ENCODE data around the gene PROX1.

PROX1 gene

DNA sequence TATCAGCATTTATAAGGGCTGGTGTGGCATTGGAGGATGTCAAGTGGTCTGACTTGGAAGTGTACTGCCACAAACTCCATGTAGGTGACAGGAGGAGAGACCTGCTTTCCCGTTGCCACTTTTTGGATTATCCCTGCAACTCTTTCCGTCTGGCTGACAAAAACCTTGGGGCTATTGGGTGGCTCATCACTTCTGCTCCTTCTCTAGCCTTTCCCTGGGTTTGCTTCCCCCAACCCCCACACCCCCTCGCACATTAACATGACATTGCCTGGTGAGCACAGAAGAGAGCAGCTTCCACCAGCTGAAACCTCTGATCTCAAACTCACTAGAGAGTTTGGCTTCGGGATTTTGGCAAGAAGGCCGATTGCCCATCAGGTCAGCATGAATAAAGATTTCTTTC, 39.2 kb downstream of the PROX1 start:
- no peak for DNase-seq

DNA sequence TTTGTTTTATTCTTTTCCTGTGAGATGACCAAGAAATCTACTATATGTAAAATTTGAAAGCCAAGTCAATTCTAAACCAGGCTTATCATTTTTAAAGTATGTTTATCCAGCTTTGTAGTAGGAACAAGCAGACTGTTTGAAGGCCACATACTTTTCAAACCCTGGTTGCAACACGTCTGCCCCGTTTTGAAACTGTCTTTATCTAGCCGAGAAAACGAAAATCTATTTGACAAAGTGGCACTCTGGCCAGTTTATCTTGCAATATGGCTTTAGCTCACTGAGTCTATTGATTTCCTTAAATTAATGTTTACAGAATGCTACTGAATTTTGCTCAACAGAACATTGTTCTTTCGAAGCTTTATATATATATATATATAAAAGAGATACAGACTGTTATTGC, 39.7 kb downstream of the PROX1 start:
- no peak for DNase-seq

DNA sequence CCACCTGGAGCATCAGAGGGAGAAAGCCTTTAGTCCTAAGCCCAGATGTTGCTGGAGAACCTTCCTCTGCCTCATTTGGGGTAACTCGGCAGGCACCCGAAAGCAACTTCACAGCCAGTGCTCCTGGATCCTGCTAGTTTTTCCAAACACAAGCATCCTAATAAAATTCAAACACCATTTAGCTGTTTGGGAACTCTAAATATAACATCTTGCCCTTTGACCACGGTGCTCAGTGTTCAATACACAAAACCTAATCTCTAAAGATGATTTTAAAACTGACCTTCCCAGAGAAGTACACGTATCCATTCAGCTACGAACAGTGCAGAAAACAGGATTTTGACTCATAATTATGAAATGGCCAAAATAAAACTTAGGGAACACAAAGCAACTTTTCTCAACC, 40.3 kb downstream of the PROX1 start:
- no peak for DNase-seq

DNA sequence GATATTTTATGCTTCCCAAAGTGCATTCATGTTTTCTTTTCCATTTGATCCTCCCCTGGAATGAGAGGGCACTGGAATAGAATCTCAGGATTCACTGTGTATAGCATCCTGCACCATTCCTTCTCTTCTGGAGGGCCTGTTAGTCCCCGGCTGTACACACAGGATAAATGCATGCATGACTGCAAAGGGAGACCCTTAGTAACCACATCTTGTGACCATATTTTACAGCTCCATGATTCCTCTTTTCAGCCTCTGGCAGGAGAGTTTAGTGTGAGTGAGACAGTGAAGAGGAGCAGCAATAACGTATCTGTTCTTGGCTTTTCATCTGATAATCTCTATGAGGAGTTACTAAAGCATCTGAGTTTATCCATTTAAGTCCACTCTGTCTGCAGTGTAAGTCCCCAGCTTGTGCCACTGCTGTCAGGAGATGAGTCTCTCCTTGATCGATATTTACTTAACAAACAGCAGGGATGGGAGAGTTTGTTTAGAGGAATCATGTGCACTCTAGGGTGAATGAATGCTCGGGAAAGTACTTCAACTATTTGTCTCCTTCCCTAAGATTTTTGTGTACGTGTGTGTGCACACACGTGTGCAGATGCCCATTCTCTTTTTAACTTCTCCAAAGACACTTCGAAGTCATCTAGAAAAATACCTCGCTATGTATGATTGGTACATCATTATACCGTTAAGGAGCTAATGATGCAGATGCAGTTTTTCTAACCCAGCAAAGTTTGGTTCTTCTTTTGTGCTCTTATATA, 41.1 kb downstream of the PROX1 start:
- DNase-seq: no peak

DNA sequence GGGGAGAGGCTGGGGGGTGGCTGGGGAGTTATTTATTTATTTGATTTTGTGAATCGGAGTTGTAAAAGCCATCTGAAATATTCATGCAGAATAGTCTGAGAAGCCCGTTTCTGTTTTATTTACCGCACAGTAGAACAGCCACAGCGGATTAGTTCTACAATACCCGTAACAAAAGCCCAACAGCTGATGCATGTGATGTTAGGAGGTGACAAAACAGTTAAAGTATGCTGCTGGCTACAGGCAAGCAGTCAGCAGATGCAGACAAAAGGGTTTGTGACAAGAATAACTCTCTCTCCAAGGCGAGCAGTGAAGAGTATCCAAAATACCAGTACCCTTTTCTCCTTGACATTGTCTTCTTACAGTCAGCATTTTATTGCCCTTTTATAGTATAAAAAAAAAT, 42.0 kb downstream of the PROX1 start:
- DNase-seq: no peak

DNA sequence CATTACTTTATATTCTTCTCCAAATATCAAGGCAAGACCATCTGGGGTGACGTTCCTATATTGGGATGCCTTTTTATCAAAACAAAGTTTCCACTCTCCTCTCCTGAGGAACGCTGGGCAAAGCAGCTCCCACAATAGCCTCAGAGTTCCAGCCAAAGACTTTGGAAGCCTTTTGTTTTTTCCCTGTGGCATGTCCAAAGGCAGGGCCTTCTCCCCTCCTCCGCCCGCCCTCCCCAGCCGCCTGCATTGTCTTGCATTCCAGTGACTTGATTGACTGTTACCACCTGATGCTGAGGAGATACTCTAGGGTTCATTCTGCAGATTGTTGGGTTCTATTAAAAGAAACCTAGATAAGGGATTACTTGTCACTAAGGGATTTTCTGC, 43.5 kb downstream of the PROX1 start:
- DNase-seq: no peak

DNA sequence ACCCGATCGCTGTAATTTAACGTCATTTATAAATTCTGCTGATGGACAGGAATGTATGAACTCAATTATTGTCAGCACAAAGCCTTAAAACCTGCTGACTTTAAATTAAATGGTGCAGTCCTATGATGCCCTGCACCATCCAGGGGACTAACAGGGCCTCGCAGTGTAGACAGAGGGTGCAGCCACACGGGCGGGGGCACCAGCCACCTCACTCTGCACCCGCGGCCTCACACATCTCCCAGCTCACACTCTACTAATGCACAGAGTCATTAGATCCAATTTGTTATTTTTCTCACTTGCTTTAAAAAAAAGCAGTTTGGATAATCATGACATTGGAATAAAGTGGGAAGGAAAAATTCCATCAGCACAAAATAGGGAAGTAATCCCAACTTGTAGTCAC, 49.7 kb downstream of the PROX1 start:
- no peak for DNase-seq

DNA sequence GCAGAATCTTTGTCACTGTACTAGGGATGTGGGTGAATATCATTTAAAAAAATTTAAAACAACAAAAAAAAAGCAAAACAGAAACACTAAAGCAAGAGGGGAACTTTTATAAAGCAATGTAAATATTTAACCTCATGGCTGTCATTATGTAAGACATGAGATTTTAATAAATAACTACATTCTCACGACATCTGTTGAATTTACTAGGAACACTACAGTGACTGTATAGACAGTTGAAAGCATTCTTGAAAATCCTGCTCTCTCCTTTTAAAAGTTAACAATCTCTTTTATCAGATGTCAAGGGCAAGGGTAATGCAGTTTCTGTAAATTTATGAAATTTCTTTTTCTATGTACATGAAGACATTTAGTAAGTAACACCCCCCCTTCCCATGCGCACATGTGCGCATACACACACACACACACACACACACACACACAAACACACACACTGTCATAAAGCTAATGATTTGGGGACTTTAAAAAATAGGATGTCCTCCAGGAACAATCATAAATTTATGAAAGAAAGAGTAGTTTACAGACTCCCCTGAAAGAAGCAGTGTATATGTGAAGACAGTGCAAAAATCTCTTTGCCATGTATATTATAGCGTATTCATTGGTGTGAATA, 51.7 kb downstream of the PROX1 start:
- no peak for DNase-seq

DNA sequence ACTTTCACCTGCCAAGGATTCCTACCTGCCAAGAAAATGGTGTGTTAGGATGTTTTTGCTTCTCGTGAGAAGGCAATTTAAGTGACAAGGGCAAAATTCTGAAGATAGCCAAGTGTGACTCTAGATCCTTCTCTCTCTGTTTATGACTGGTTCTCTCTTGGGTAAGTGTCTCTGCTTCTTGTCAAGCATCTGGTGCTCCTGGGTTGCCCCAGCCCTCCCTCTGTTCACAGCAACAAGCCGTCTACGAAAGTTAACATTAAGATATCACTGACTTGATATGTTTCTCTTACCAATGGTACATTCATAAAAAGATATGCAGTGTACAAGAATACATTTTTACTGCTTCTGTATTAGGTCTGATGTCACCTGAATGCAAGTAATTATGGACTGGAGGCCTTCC, 55.4 kb downstream of the PROX1 start:
- no peak for DNase-seq

DNA sequence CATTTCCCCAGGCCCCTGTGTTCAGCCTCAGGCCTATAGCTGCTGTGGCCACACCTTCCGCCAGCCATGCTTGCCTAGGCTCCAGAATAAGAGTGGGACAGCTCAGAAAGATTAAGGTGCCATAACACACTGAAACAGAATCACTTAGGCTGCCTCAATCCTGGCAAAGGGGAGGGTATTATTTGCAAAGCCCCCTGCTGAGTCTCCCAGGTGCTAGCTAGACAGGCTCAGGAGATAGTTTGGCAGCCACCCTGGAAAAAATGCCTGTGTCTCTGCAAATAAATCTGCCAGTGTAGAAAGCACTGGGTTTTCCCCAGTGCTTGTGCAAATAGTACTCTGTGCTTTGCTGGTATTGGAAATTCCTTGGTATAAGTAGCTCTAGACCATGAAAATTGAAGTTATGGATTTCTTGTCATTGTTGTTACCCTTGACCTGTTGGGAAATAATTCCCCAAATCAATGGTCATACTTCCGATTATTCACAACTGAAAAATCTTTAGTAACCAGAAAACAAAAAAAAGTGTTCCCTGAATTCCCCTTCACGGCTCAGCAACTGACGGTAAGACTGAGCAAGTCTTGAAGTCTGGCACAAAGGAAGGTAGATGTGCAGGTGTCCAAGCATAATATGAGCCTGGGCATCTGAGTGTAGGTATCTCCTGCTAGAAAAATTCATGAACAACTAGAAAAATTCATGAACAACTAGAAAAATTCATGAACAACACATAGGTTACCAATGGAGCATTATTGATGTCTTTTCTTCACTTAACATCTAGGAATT, 56.9 kb downstream of the PROX1 start:
- DNase-seq: no peak

DNA sequence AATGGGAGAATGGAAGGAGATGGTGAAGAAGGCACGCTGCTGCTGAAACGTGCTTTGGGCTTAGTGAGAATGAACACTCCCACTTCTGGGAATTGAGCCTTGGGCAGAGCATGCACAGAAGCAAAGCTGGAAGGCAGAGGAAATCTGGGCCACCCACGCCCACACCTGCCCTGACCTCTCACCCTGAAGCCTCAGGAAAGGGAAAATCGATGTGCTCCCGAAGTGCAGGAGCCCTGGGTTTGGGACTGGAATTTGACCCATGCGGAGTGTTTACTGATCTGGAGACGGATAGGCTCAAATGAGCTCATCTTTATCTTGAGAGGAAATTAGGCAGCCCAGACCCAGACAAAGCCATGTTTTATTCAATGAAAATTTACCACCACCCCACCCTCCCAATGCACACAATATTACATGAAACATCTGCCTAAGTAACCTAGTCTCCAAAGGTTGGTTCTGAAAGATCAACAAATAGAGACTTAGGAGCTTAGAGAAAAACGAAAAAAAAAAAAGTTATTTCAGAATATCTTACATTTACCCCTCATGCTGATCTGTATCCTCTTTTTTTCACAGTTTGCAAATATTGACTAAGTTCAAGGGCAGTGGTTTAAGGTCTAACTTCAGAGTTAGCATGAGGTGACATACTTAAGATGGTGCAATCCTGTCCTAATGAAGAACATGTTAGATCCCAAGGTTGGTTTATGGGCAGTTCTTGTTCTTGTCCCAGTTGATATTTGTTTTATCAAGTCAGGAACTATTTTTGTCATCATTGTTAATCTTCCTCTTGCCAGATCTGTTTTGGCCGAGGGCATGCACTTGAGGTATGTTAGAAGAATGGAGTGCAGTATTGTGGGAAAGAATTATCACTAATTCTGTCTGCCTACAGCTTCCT, 63.0 kb downstream of the PROX1 start:
- no peak for DNase-seq

DNA sequence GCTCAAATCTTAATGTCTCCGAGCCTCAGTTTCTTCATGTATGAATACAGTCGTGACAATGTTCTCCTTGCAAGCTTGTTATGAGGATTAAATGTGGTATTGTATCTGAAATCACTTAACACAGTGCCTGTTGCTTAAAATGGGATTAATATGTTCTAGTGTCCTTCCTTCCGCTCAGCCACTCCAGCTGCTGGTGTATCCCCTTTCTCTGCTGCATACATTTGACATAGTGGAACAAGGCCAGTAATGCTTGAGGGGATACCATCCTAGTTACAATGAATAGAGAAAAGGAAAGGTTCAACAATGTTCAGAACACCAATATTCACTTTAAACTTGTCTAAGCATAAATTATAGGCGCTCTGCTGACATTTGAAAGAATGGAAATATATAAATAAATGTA, 64.0 kb downstream of the PROX1 start:
- no peak for DNase-seq

DNA sequence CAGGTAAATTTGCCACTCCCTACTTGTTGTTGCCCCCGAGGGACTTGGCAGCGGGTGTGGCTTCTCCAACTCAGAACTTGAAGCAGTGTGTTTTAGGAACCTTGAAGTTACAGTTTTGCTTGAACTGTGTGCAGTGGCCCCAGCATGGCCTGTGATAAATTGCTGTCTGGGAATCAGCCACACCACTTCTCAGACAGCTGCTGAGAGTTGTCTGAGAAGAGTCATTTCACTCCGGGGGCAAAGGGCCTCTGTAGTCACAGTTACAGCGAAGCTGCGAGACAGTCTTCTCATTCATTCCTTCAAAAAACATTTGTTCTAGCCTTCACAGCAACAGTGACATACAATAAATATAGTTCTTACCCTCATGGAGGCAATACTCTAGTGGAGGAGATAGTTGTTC, 70.3 kb downstream of the PROX1 start:
- DNase-seq: no peak

DNA sequence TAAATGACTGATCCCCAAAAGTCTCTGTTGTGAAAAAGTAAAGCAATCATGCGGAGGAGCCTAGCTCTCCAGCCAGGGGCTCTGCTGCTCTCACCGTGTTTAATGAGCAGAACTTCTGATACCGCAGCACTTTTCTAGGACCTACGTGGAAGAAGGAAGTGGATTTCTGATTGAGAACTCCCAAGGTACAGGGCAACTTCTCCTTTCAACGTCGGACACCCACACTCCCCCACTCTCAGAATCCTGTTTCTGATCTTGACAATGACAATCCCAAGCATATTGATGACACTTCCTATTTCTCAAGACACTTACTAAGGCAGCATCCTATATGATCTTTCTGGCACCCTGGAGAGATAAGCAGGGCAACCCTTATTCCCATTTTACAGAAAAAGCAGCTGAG, 78.4 kb downstream of the PROX1 start:
- DNase-seq: no peak

DNA sequence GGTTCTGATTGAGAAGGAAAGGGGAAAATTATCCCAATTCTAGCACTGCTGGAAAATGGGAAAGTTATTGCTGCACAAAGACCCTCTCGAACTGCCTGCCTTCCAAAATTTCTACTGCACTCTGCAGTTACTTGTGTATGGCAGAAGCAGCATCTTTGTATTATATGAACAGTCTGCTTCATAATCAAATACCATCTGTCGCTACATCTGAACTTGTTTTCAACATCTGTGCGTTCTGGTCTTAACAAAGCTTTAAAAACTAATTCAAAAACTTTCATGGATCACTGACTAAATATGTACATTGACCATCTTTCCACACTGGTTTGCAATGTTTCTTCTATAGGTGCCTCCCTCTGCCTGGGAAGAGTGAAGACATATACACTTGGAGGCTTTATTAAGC, 79.2 kb downstream of the PROX1 start:
- DNase-seq: no peak

DNA sequence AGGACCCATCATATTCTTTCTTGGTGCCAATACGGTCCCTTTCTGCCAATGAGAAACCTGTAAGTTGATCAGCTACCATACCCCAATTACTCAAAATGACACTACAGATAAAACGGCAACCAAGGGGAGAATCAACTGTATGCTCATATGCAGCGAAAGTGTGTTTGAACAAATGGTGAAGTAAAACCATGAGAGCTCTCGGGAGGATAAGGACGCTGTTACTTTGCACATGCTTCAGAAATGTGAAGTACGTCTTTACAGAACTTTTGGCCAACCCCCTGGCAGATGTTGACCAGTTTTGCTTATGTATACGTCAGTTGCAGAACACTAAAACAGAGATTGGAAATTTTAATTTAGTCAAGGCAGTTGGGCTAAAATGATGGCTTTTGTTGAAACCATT, 79.6 kb downstream of the PROX1 start:
- DNase-seq: no peak

DNA sequence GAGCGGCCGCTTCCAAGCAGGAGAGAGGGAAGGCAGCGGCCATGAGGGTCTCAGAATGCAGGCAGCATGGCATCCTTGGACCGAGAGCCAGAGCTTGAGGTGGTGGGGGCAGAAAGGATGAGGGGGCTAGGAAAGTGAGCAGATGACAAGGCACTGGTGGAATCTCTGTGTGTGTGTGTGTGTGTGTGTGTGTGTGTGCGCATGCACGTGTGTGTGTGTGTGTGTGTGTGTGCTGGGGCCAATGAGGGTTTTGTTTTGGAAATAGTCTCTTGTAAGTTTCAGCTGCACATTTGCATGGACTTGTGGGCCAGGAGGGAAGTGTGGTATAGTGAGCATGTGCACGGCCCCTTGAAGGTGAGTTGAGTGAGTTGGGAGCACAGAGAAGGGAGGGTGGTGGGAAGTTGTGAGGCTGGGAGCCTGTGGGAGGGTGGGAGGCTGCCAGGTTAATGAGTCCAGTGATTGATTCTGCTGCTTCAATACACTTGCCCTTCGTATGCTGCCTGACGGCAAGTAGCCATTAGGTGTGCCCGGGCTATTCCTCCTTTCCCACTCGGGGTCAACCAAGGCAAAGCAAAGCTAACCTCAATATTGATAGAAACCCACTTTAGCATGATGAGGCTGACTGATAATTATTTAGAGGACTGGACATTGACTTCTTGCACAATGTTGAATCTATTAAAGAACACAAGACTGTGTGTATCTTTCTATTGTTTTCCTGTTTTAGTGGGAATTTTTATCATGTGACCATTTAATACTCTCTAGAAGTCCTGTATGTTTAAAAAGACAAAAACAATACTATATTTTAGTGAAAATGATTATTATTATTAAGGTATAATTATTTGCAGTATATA, 80.3 kb downstream of the PROX1 start:
- DNase-seq: no peak

DNA sequence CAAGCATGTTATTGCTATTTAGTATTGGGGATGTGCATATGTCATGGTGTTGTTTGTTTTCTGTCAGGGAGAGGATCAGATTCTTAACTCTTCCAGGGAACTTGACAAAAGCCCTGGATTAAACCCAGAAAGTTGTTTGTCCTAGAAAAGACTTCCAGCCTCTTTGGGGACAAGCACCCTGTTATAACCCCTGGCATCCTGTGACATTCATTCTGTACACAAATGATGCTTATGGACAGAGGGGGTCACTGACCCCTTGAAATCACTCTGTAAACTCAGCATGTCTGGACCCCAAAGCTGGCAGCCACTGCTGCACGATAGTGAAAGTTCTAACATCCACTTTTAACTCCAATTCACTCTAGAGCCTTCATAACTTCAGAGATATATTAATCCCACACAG, 81.2 kb downstream of the PROX1 start:
- DNase-seq: no peak

DNA sequence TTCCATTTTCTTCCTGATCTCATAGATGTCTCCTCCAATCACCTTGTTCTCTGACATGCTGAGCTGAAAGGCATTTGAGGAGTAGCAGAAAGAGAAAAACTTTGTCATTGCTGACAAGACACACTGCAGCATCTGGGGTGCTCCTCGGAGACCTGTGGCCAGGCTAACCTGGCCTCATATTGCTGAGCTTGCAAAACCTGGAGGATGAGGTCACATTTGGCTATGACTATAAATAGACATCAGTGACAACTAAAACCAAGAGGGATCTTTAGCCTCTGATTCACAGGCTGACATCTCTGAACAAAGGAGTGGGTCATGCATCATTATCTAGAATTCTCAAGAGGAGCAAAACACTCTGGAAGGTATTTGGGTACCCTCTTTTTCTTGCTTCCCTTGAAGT, 83.7 kb downstream of the PROX1 start:
- DNase-seq: no peak

DNA sequence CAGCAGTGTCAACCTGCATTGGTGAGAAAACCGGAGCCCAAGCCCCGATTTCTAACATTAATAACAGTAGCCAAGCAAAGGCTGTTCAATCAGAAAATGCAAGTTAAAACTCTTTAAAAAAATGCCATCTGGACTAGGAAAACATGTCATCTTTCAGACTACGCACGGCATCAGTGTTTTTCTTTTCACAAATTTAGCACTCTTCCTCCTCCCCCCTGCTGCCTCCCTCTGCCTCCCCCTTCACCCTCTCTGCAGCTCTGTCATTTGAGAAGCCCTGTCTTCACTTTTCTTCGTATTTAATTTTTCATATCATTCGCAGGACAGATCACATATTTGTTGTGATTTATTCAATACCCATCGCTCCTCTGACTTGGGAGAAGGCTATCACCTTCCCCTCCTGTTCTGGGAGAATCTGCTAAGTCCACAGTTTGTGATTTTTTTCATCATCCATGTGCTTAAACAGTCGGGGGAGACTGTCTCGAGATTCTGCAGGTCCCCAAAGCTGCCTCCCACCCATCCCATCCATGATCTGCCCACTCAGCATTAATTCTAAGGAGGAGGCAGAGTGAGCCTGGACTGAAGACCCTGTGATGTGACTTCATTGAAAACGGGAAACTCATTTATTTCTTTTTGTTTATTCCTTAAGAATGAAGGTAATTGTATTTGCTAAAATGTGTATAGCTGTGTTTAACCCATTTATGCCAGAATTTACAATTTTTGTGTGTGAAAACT, 84.8 kb downstream of the PROX1 start:
- DNase-seq: no peak

DNA sequence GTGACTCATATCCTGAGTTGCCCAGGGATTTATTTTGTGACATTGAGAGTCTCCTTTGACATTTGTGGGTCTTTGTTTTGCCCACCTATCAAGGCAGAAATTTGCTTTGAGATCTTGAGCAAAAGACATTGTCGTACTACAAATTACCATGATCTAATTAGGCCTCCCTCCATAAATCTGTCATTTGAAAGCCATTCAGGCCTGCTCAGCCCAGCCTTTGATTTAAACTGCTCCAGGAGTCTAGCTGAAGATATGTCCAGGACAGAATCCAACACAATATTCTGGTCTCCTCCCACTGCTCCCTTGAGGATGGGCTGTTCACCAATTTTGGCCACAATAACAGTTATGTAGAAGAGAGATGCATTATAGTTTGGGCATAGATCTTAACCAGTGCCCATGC, 86.7 kb downstream of the PROX1 start:
- no peak for DNase-seq

Measured in activated CD4-positive, CD25-positive, alpha-beta regulatory T cell (primary cell).